Thyroid gland (tissue), 4 donors: ENCODE data around the gene NUB1.

Experiments used
- POLR2A ChIP-seq, 2 donors: fragments of 450-650 bp; IDR thresholded peaks; one replicate each; pipeline ENCODE4 v1.6.1; 2017; ENCODE audit warnings: antibody characterized with exemption in 2 of 2, mild to moderate bottlenecking in 2 of 2, moderate library complexity in 1 of 2
- TF ChIP-seq, protein P1 (sequence below), 6 experiments: fragments of 200-600 bp in 3 of 6; fragments of 450-650 bp in 3 of 6; sonication (generic) in 3 of 6; IDR thresholded peaks; one replicate each; pipeline ENCODE4 v1.5.1; 2016 to 2019; ENCODE audit warnings: antibody characterized with exemption in 6 of 6, mild to moderate bottlenecking in 2 of 6, inconsistent platforms in 1 of 6, moderate library complexity in 1 of 6

- TF ChIP-seq POLR2A (IDR thresholded peaks at IDR 0.05): no peak
- TF ChIP-seq, protein P1, sequence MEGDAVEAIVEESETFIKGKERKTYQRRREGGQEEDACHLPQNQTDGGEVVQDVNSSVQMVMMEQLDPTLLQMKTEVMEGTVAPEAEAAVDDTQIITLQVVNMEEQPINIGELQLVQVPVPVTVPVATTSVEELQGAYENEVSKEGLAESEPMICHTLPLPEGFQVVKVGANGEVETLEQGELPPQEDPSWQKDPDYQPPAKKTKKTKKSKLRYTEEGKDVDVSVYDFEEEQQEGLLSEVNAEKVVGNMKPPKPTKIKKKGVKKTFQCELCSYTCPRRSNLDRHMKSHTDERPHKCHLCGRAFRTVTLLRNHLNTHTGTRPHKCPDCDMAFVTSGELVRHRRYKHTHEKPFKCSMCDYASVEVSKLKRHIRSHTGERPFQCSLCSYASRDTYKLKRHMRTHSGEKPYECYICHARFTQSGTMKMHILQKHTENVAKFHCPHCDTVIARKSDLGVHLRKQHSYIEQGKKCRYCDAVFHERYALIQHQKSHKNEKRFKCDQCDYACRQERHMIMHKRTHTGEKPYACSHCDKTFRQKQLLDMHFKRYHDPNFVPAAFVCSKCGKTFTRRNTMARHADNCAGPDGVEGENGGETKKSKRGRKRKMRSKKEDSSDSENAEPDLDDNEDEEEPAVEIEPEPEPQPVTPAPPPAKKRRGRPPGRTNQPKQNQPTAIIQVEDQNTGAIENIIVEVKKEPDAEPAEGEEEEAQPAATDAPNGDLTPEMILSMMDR (IDR thresholded peaks at IDR 0.05): no peak
Observed at GRCh38 chr7:151312356-151312755, 29.3 kb upstream of the NUB1 start.
